Measurements from ENCODE around the gene KIF22. TPM values are rescaled to one million over a fixed set of nuclear protein-coding genes. Genes with fewer than 3 reads are reported as not detected.
"Not testable (repeated sequence)": the region's sequence is repeated elsewhere in the genome, so short reads cannot be mapped to it uniquely, and the experiment has no call there.

Gene KIF22
- total RNA-seq, 1 experiment from 2014 or later: 155 TPM

- ChIA-PET POLR2A (no interaction called here), RAD21 (ENCODE audit: low non-redundant PET in 1 of 2, low total read pairs in 2 of 2, uncharacterized antibody in 2 of 2, unreplicated experiment in 2 of 2) (no interaction called here), CTCF (no interaction called here)
- no TSS peak for BruUV-seq (replicated peaks)
- TF ChIP-seq POLR2A (IDR thresholded peaks at IDR 0.05; ENCODE audit: borderline replicate concordance, extremely low read depth, insufficient read depth, insufficient read length) (no peak), TCF7L2 (IDR thresholded peaks at IDR 0.05; ENCODE audit: borderline replicate concordance, extremely low read depth, insufficient read depth, insufficient read length) (no peak)
- TF ChIP-seq, protein P1, sequence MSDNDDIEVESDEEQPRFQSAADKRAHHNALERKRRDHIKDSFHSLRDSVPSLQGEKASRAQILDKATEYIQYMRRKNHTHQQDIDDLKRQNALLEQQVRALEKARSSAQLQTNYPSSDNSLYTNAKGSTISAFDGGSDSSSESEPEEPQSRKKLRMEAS (IDR thresholded peaks at IDR 0.05): no peak
- H2AFZ ChIP-seq (ENCODE audit: low read depth, low read length, poor library complexity, severe bottlenecking): no peak overlapping the region
- H3K27me3 ChIP-seq (ENCODE audit: insufficient read depth, low read length): no peaks in the 10 kb centered on the region
- H3K9me2 ChIP-seq (ENCODE audit: insufficient read depth): no peaks in the 10 kb centered on the region; the same call in 1 of the 2 replicates
- intact Hi-C loops (cut with micrococcal nuclease): no loop called here
- ATAC-seq (peak; percentile 69), DNase-seq (ENCODE audit: low read depth, low spot score) (no peak)
- no peak overlapping the region for H3K4me3 ChIP-seq (replicated peaks in 1 of 2; ENCODE audit: low read depth in 1 of 2, low read length in 2 of 2)
- H3K4me1 ChIP-seq (ENCODE audit: control insufficient read depth in 1 of 2, insufficient read depth in 2 of 2, low read length in 2 of 2): peaks cover 2 to 28% of the 10 kb centered on the region in 2 experiments; a peak in 2 of 4 replicates
- no peaks in the 10 kb centered on the region for H3K79me2 ChIP-seq (ENCODE audit: insufficient read depth, low read length)
- no peak overlapping the region for H3K9ac ChIP-seq (ENCODE audit: low read length)
- no peaks in the 10 kb centered on the region for H4K20me1 ChIP-seq (ENCODE audit: insufficient read depth)
- no peaks in the 10 kb centered on the region for H3K9me3 ChIP-seq (ENCODE audit: control insufficient read depth in 1 of 2, insufficient read depth in 1 of 2, low read depth in 1 of 2, low read length in 2 of 2)
- peak overlapping the region; percentile 43 for H3K4me2 ChIP-seq (ENCODE audit: low read length)
- H3K27ac ChIP-seq (ENCODE audit: low read depth, low read length): no peak overlapping the region
- H3K36me3 ChIP-seq (ENCODE audit: control insufficient read depth in 1 of 2, insufficient read depth in 2 of 2, low read length in 2 of 2): no peaks in the 10 kb centered on the region
Measured at GRCh38 chr16:29779474-29779873, 11.1 kb upstream of the KIF22 start.

GRCh38 chr16:29783094-29783953 is 7.2 kb upstream of the KIF22 start:
- H3K9me3 ChIP-seq (ENCODE audit: control insufficient read depth in 1 of 2, insufficient read depth in 1 of 2, low read depth in 1 of 2, low read length in 2 of 2); ATAC-seq; BruUV-seq (replicated peaks); intact Hi-C loops (cut with micrococcal nuclease); H3K27ac ChIP-seq (ENCODE audit: low read depth, low read length); H3K27me3 ChIP-seq (ENCODE audit: insufficient read depth, low read length); H2AFZ ChIP-seq (ENCODE audit: low read depth, low read length, poor library complexity, severe bottlenecking); DNase-seq (ENCODE audit: low read depth, low spot score); H3K79me2 ChIP-seq (ENCODE audit: insufficient read depth, low read length); H3K4me2 ChIP-seq (ENCODE audit: low read length); H3K9me2 ChIP-seq (ENCODE audit: insufficient read depth); POLR2A ChIA-PET; CTCF ChIA-PET; H3K9ac ChIP-seq (ENCODE audit: low read length); RAD21 ChIA-PET (ENCODE audit: low non-redundant PET in 1 of 2, low total read pairs in 2 of 2, uncharacterized antibody in 2 of 2, unreplicated experiment in 2 of 2); H4K20me1 ChIP-seq (ENCODE audit: insufficient read depth); H3K4me3 ChIP-seq (replicated peaks in 1 of 2; ENCODE audit: low read depth in 1 of 2, low read length in 2 of 2); H3K36me3 ChIP-seq (ENCODE audit: control insufficient read depth in 1 of 2, insufficient read depth in 2 of 2, low read length in 2 of 2): not testable (repeated sequence)
- peaks cover 0 to 18% of the 10 kb centered on the region in 2 experiments; a peak in 2 of 4 replicates for H3K4me1 ChIP-seq (ENCODE audit: control insufficient read depth in 1 of 2, insufficient read depth in 2 of 2, low read length in 2 of 2)
